ENCODE data around the gene YJEFN3.

- TF ChIP-seq EZH2 (IDR thresholded peaks at IDR 0.05; ENCODE audit: borderline replicate concordance, low read length), result no peak
- TF ChIP-seq CTCF (IDR thresholded peaks at IDR 0.05; ENCODE audit: low read length), result peak; percentile 33
These were observed 2.9 kb upstream of the YJEFN3 start for GRCh38 chr19:19525611-19526380.

All from OCI-LY1 (cell line).